NCI-H2171 (cell line): ENCODE measurements around the gene PCAT6.
"Not testable (repeated sequence)": the region's sequence is repeated elsewhere in the genome, so short reads cannot be mapped to it uniquely, and the experiment has no call there.

Experiments
- DNase-seq: peaks from one replicate; lab custom pipeline; 2025; lab: John Stamatoyannopoulos, UW

PCAT6 gene

DNA sequence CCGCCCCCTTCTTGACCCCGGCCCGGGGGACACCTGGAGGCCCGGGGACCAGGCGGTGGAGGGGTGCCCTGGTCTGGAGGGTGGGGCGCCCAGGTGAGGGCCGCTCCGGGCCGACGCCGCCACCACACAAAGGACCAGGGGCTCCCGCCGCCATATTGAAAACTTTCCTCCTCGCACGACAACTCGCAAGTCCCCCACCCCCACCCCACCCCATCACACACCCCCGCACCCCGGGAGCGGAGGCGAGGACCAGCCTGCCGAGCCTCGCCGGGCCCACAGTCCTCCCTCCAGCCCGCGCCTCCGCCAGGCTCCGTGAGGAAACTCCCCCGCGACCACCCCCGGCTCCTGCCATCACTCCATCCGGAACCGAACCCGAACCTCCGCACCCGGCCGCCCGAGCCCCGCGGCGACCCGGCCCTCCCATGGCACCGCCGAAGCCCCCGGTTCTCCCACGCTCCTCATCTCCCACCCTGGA is 3.3 kb upstream of the PCAT6 start:
- DNase-seq = peak; percentile 49

DNA sequence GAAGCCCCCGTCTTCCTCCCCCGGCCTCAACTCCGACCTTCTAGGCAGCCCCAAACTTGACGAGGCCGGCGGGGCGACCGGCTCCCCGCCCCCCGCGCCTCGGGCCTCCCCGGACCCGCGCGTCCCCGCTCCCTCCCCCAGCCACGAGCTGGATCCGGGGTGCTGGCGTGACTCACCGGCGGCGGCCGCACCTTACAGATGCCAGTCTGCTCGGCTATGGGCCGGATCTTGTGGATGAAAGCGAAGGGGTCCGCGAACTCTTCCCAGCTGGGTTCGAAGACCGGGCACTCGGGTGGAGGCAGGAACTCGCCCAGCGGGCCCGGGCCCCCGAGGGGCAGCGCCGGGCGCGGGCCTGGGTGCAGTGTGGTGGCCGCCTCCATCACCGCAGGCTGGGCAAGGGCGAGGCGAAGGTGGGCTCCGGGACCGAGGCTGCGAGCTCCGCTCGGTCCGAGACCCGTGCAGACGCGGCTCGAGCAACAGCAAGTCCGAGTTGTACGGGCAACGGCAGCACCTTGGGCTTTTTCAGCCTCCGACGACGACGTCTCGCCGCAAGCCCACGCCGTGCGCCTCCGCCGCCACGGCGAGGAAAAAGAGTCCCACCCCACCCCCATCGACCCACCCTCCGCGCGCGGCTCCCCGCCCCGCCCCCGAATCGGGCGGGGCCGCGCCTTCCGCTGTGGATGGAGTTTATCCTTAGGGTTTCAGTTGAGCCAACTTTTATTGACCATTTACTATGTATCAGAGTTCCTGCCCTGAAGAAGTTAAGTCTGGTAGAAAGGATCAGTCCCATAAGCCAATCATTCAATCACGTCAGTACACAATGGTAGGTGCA is 2.6 kb upstream of the PCAT6 start, which contains the start of gene KDM5B:
KDM5B (minus strand) TSS at position 496 of the 832 bp plus-strand sequence; CDS start at position 380, 116 bp downstream.
- peak; percentile 12 for DNase-seq

DNA sequence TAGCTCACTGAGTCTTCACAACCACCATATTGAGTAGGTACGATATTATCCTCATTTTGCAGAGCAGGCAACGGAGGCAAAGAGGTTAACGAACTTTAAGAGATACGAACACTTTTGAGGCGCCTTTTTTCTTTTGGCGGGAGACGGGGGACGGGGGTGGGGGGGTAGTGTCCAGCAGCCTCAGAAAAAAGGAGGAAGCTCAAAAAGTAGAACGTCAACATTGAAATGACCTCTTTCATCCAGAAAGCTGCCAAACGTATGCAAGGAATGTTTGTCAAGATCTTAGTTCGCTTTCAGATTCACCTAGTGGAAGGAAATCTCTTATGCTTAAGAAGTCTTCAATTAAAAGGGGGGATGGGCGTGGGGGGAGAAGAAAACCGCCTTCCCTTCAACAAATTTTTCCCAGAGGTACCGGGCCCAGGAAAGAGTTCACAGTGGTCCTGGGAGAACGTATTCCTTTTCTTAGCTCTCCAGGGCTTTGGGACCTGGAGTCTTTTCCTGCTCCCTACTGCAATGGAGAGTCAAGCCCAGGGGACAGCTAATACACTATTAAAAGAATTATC is 1.1 kb upstream of the PCAT6 start:
- DNase-seq = no peak

DNA sequence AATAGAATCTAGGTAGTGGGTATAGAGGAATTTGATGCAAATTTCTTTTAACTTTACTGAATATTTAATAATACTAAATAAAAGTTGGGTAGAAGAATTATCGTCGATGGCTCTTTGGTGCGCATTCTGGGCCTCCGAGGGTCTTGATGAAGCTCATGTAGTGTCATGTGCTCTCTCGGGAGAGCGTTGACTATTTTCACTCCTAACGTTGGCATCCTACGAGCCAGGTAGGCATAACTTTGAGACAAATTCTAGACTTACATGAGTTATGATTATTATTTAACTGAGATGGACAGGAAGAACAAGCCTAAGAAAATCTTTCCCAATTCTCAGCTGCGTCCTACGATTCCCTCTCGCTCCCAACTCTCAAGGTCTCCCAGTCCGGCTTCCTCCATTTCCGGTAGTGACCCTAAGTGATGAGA is 550 bp upstream of the PCAT6 start:
- DNase-seq = no peak

DNA sequence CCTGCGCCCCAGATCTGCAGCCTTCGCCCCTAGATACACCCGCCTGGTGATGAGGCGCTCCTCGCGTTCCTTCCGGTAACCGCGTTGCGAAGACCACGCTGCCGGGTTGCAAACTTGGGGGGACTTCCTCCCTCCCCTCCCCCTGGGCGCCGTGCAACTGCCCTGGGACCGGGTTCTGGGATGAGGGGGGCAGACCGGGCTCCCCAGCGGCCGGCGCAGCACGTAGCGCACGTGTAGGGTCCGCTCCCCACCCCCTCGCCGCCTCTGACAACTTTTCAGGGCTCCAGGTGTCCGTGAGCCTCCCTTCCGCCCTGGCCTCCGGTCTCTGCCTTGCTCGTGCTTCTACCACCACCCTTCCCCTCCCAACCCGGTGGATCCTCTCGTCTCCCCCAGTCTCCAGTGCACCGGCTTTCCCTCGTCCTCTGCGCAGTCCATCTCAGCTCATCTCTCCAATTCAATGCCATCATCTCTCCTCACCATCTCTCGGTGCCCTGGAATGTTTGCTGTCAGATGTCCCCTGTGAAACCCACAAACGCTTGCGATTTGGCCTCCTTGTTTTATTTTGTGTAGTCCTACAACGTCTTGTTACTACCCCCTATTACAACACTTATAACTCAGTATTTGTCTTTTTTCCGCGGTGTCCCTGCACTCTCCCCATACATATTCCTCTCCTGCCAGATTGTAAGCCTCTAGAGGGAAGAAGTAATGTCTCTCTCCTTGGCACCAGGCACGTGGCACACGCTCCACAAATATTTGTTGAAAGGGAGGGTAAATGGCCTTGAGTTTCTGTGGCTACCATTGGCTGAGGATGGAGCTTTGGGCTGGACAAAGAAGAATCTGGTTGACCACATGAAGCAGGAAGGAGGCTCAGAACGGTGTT is 782 bp downstream of the PCAT6 start:
- DNase-seq = no peak

DNA sequence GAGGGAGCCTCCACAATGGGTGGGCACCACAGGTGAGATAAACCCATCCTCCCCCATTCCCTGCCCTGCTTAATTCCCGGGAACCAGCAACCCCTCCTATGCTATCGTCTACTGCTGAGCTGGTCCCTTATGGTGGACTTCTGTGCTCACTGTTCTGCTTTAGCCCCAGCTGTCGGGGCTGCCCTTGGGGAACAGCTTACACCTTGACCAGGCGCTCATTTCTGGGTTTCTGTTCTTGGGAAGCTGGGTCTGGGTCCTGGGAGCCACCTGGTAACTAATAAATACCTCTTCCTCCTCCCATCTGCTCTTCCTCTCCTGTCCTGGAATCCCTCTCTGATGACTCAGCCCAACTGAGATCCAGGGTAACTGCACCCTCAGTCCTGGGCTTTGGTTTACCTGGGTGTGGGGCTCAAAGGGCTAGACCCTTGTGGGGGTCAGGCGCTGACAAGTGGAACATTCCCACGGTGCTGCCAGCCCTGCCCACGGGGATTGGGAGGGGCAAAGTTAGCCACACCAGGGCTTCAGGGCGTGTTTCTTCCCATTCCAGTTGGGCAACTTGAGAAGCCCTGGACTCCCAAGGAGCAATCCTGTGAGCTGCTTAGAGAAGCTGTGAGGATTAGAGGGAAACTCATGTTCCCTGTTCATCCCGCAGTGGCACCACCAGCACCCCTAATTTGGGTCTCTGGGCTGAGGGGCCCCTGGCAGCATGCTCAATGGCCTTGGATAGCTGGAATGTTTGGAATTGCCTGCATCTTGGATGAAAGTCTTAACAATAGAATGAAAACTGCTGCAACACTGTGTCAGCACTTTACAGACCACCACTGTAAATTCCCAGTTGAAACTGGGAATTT is 1.6 kb downstream of the PCAT6 start:
- DNase-seq = no peak

DNA sequence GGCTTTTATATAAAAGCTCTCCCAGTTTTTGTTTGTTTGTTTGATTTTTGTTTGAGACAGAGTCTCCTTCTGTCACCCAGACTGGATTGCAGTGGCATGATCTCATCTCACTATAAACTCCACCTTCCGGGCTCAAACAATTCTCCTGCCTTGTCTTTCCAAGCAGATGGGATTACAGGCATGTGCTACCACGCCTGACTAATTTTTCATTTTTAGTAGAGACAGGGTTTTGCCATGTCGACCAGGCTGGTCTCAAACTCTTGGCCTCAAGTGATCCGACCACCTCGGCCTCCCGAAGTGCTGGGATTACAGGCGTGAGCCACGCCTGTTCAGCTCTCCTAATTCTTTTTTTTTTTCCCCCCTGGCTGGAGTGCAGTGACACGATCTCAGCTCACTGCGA is 4.4 kb downstream of the PCAT6 start:
- peak; percentile 2 for DNase-seq

DNA sequence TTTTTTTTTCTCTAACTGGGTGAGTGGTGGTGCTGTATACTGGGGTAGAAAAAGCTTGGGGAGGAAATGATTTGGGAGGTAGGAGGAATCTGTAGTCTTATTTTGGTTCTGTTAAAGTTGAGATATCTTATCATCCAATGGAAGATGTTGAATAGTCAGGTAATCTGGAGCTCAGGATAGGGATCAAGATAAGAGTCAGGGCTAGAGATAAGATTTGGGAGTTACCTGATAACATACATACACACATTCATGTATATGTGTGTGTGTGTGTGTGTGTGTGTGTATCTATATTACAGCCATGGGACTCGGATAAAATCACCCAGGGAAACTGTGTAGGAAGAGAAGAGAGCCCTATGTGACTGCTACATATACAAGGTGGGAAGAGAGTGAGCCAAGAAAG is 8.1 kb downstream of the PCAT6 start:
- DNase-seq = no peak

DNA sequence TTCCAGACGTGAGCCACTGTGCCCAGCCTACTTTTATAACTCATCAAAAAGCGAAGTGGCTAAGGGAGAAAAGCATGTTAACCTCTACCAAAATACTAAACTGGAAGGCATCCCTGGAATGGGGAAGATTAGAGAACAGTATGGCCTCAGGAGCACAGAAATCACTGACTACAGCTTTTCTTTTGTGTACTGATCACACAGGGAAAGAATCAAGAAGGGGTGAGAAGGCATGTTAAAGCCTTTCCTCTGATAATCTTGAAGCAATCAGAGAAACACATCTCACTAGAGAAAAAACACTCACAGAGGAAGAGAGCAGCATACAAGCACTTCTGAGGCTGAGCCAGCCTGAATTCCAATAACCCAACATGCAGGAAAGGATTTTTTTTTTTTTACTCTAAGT is 10.7 kb downstream of the PCAT6 start:
- DNase-seq = no peak

DNA sequence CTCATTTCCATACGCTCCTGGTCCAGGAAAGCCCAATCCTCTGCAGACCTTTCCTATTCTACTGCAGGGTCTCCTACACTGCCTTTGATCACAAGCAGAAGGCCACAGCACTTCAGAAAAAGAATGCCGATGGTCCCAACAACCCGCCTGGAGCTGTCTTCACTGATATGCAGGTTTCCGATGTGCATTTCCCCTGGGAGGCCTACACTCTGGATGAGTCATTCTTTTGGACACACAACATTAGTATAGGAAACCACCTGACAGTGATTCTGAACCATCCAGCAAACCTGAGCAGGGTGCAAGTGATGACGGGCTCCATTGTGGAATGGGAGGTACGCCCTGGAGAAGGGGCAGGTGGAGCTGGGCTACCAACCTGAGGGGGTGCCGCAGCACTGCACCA is 15.0 kb downstream of the PCAT6 start:
- DNase-seq = no peak

DNA sequence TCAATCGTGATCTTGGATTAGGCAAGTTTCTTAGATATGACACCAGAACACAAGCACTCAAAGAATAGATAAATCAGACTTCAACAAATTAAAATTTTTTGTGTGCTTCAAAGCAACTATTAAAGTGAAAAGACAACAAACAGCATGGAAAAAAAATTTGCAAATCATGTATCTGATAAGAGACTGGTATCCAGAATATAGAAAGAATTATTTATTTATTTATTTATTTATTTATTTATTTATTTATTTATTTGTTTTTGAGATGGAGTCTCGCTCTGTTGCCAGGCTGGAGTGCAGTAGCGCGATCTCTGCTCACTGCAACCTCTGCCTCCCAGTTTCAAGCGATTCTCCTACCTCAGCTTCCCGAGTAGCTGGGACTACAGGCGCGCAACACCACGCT is 18.5 kb downstream of the PCAT6 start:
- DNase-seq = not testable (repeated sequence)

DNA sequence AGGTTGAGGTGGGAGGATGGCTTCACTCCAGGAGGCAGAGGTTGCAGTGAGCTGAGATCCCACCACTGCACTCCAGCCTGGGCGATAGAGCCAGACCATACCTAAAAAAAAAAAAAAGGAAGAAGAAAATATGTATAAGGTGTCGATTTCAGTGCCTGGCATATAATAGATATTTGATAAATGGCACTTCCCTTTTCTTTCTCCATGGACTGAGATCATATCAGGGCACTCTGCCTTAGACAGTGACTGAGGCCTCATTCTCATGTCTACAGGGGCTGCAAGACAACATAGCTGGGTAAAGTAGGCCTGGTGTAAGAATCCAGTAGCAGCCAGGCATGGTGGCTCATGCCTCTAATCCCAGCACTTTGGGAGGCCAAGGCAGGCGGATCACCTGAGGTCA is 21.2 kb downstream of the PCAT6 start:
- no peak for DNase-seq

DNA sequence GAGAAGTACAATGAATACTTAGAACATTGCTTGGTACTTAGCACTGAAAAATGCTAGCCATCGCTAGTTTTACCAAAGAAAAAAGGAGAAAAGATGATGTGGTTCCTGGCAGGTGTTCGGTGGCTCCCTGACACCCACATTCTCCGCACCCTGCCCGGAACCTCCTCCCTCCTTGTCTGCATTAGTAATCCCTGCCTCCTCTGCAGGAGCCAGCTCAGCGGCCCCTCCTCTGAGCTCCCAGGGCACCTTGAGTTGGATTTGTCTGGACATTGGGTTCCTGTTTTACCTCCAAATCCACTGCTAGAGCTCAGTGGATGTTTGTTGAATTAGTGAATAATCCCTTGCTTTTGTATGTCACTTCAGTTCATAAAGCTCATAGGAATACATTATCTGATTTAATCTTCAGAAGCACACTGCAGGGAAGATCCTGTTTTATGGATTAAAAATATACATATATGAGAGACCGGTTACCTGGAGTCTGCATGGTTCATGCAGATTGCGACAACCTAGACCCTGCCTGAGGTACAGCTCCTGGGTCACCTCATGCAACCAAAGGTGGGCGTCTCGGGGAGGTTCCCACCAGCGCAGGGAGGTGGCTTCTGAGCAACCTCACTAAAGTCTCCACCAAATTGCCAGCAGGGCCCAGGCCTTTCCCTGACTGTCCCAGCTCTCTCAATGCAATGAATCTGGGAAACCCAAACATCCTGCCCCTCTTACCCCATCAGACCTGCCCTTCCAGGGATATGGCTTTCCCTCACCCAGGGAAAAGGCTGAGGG is 24.2 kb downstream of the PCAT6 start:
- no peak for DNase-seq

DNA sequence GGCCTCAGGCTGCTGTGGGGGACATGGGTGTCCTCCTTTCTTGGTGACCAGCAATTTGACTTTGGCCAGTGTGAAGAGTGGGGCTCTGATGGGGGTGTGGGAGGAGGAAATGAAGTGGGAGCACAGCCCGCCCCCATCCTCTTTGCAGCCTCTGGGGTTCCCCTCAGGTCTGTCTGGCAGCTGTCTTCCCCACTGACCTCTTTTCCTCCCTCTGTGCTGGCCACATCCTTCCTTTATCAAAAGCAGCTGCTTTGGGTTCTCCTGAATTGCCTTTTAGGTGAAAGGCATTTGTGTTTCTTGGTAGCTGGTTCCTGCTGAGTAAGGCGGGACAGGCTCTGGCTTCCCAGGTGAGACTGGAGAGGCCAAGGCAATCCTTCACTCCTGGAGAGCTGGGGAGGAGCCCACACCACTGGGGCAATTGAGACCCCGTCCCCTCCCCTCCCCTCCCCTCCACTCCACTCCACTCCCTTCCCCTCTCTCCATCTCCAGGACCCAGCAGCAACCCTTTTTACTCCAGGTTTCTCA is 24.9 kb downstream of the PCAT6 start:
- no peak for DNase-seq

DNA sequence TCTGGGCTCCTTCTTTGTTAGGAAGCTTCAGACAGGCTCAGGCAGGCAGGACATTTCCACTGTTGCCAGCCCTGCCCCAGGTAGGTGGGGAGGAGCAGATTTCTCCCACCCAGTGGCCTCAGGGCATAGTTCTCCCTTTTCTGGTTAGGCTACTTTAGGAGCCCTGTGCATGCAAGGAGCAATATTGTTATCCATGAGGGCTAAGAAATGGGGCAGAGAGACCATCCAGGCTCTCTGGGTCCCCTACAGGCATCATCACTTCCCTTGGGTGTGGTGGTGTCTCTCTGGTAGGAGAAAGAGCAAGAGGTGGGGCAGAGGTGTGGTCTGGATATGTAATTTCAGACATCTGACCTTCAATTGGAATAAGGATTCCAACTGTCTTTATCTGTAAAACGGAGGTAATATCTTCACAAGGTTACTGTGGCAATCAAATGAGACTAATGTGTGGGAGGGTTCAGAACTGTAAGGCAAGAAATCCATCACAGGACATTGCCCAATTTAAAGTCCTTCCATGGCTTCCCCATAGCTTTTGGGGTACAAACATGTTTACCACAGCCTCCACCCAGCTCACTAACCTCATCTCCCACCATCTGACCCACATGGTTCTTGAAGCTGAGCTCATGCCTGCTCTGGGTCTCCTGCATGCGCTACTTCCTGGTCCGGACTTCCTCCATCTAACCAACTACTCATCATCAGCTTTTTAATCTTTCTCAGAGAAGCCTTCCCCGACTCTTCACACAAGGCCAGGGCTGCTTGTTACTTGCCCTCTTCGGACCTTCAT is 26.1 kb downstream of the PCAT6 start:
- no peak for DNase-seq

DNA sequence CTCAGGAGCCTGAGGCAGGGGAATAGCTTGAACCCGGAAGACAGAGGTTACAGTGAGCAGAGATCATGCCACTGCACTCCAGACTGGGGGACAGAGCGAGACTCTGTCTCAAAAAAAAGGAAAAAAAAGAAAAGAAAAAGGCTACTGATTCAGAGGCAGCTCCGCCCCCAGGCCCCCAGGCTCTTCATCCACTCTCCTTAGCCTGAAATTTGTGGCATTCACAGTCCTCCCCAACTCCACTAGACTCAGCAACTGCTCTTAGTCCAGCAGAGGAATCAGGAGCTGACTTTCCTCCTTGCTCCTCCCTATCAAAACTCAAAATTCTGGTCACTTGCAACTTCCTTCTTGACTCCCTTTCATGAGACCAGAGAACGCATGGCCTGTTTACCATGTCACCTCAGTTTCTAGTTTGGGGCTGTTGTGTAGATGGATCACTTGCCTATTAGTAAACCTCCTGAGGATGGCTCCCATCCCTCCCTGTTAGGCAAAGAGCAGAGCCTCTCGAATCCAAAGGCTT is 27.1 kb downstream of the PCAT6 start:
- no peak for DNase-seq

DNA sequence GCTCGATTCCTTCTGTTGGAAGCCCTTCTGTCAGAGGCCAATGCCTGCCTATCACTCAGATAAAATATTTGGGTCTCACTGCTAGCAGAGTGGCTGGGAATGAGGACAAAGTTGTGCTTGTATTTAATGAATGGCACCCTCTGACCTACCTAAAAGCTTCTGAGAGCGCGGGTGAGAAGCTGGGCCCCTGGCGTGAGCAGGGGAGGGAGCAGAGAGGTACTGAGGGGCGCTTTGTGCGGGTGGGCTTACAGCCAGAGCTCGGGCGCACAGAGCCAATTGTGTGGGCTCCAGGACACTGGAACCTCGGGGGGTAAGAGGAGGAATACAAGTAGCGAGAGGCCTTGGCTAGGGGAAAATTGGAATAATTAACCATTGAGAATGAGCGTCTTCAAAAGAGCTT is 32.3 kb downstream of the PCAT6 start:
- no peak for DNase-seq

DNA sequence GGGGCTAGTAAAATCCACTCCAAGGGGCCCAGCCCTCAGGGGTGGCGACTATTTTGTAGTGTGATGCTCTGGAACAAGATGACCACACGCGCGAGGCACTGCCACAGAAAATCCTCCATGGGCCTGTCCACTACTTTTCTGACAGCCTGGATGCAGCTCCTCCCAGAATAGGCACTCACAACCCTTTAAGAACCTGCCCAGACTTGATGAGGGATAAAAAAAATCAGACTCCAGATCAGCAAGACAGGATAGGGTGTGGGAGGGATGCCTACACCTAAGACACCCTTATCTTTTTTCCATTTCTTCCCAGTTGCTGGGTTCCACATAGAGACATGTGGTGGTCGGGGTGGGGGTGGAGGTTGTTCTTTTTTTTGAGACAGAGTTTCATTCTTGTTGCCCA is 33.5 kb downstream of the PCAT6 start:
- no peak for DNase-seq

DNA sequence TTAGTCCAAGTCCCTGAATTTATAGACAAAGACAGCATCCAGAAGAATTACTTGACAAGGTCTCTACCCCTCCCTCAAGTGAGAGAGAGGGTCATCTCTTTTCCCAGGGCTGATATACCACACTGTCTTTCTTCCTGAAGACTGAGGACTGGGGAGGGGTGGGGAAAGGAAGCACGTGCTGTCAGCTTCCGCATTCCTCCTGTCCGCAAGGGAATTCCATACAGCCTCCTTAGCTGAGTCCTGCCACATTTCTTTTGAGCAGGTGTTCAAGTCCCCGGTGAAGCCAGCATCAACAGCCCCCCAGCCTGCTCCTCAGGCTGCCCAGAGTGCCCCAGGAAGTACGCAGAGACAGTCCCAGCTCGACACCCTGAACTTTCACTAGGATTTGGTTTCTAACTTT is 34.2 kb downstream of the PCAT6 start:
- DNase-seq = no peak

DNA sequence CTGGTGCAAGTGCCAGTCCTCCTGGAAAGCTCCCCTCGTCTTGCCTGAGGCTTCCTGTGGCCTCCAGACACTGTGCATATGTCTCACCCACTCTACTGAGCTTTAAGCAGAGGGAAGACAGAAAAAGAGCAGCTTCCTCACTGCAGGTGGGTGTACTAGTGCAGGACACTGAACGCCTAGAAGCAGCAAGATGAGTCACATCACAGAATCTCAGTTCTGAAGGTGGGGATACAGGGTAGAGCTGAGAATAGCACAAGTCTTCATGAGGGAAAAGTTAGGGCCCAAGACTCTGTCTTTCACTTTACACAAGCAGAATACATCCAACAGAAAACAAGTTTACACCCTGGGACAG is 37.4 kb downstream of the PCAT6 start:
- DNase-seq = no peak
